Peyer's patch (tissue), 4 donors: ENCODE results near the gene PLAAT1. TPM values are rescaled to one million over a fixed set of nuclear protein-coding genes. Genes with fewer than 3 reads are reported as not detected.

Experiments used
- DNase-seq, 3 donors: peaks; one replicate each; pipeline ENCODE4 v3.0.0-alpha.2; 2017 to 2019
- H3K27ac ChIP-seq, 4 donors: fragments of 200-600 bp; sonication (generic); one replicate each; pipeline ENCODE4 v1.5.1; 2016 to 2019
- H3K27me3 ChIP-seq, 2 donors: fragments of 200-600 bp; sonication (generic); one replicate each; pipeline ENCODE4 v1.5.1; 2019
- H3K36me3 ChIP-seq, 3 donors: fragments of 200-600 bp; sonication (generic); one replicate each; pipeline ENCODE4 v1.5.1; 2016 to 2019
- H3K4me1 ChIP-seq, 4 donors: fragments of 200-600 bp; sonication (generic); one replicate each; pipeline ENCODE4 v1.5.1; 2016 to 2019
- H3K4me3 ChIP-seq, 4 donors: fragments of 200-600 bp; sonication (generic); 1 replicate in 3 of 4; 2 replicates in 1 of 4; pipeline ENCODE4 v1.5.1; 2016 to 2019; ENCODE audit warnings: mild to moderate bottlenecking in 1 of 4
- H3K9me3 ChIP-seq, 4 donors: fragments of 200-600 bp; sonication (generic); one replicate each; pipeline ENCODE4 v1.5.1; 2016 to 2019; ENCODE audit warnings: mild to moderate bottlenecking in 1 of 4
- CTCF ChIP-seq, 6 experiments: fragments of 450-650 bp in 4 of 6; fragments of 200-600 bp in 2 of 6; sonication (generic) in 1 of 6; IDR thresholded peaks; one replicate each; pipeline ENCODE4 v1.5.1; 2017 to 2019; ENCODE audit warnings: antibody characterized with exemption in 6 of 6, mild to moderate bottlenecking in 3 of 6, moderate library complexity in 1 of 6
- POLR2A ChIP-seq, 2 donors: fragments of 450-650 bp; IDR thresholded peaks; one replicate each; pipeline ENCODE4 v1.5.1; 2017; ENCODE audit warnings: antibody characterized with exemption in 2 of 2, mild to moderate bottlenecking in 2 of 2, moderate library complexity in 2 of 2
- total RNA-seq, 4 donors: library from RNA; depleted of rRNA; stranded (reverse); fragments of >200 nt; gene quantifications; one replicate each; pipeline ENCODE4 v1.1.0, GENCODE V29; 2016

The PLAAT1 gene
- total RNA-seq, 4 donors from 2014 or later: not detected

- H3K36me3 ChIP-seq: no peaks in the 10 kb centered on the region
- no peaks in the 10 kb centered on the region for H3K4me1 ChIP-seq
- H3K27me3 ChIP-seq: no peaks in the 10 kb centered on the region
- DNase-seq: no peak
- H3K9me3 ChIP-seq: no peaks in the 10 kb centered on the region
- no peak overlapping the region for H3K27ac ChIP-seq
- no peak for TF ChIP-seq POLR2A (IDR thresholded peaks at IDR 0.05)
- TF ChIP-seq CTCF (IDR thresholded peaks at IDR 0.05): no peak
- no peak overlapping the region for H3K4me3 ChIP-seq
Observed at GRCh38 chr3:193310914-193311723, 70.1 kb downstream of the PLAAT1 start.

- H3K4me1 ChIP-seq: no peaks in the 10 kb centered on the region
- H3K9me3 ChIP-seq: no peaks in the 10 kb centered on the region
- no peak for DNase-seq
- H3K4me3 ChIP-seq: no peak overlapping the region
- H3K27ac ChIP-seq: no peak overlapping the region
- no peaks in the 10 kb centered on the region for H3K36me3 ChIP-seq
- no peaks in the 10 kb centered on the region for H3K27me3 ChIP-seq
- no peak for TF ChIP-seq POLR2A (IDR thresholded peaks at IDR 0.05)
- TF ChIP-seq CTCF (IDR thresholded peaks at IDR 0.05): no peak
Observed at GRCh38 chr3:193313061-193313958, 72.3 kb downstream of the PLAAT1 start.

- no peak for TF ChIP-seq CTCF (IDR thresholded peaks at IDR 0.05)
- TF ChIP-seq POLR2A (IDR thresholded peaks at IDR 0.05): no peak
- Histone ChIP-seq H3K36me3 (no peaks in the 10 kb centered on the region), H3K27ac (no peak overlapping the region), H3K27me3 (no peaks in the 10 kb centered on the region), H3K4me3 (no peak overlapping the region), H3K4me1 (no peaks in the 10 kb centered on the region), H3K9me3 (no peaks in the 10 kb centered on the region)
- DNase-seq: no peak
Observed at GRCh38 chr3:193314161-193314560, 73.1 kb downstream of the PLAAT1 start.

GRCh38 chr3:193317682-193318300 is 76.8 kb downstream of the PLAAT1 start:
- Histone ChIP-seq H3K36me3 (no peaks in the 10 kb centered on the region), H3K27me3 (no peaks in the 10 kb centered on the region), H3K4me3 (no peak overlapping the region), H3K27ac (no peak overlapping the region), H3K9me3 (no peaks in the 10 kb centered on the region), H3K4me1 (no peaks in the 10 kb centered on the region)
- no peak for DNase-seq
- no peak for TF ChIP-seq POLR2A (IDR thresholded peaks at IDR 0.05)
- no peak for TF ChIP-seq CTCF (IDR thresholded peaks at IDR 0.05)

Other genes with a start within 250 kb of the PLAAT1 start
- not detected for gene ATP13A5, start 137.5 kb downstream of the PLAAT1 start, total RNA-seq